Renal cortex interstitium (tissue), 11 donors: Measurements from ENCODE around the gene TECPR2. TPM values are rescaled to one million over a fixed set of nuclear protein-coding genes. Genes with fewer than 3 reads are reported as not detected.
A peak's percentile ranks its signal among the peaks of the same experiment; 100 is the strongest.
"Not testable (repeated sequence)": the region's sequence is repeated elsewhere in the genome, so short reads cannot be mapped to it uniquely, and the experiment has no call there.

Experiments used
- DNase-seq, 11 donors: peaks; one replicate each; pipeline ENCODE4 v3.0.0-alpha.2; 2013; ENCODE audit warnings: low read depth in 9 of 11, low spot score in 4 of 11; ENCODE audit errors: extremely low read depth in 1 of 11
- polyA plus RNA-seq, 3 donors: library from polyadenylated mRNA; unstranded; fragments of 120-200 nt; gene quantifications; one replicate each; pipeline ENCODE4 v1.2.1, GENCODE V29; 2013; ENCODE audit not compliant: insufficient read length in 3 of 3

The TECPR2 gene
- polyA plus RNA-seq, 3 donors: 14.7 to 19.6 (median 16.8) TPM

GRCh38 chr14:102537981-102538601, 175.3 kb downstream of the TECPR2 start:
- no peak for DNase-seq

- no peak for DNase-seq
Measured at GRCh38 chr14:102538602-102539543, 176.1 kb downstream of the TECPR2 start.

- peak in 5 of 11 donors; percentile 45 to 84 (median 72) for DNase-seq
Measured at GRCh38 chr14:102539544-102540314, 177.0 kb downstream of the TECPR2 start.

- DNase-seq: peak in 2 of 11 donors; percentile 41 to 54
Measured at GRCh38 chr14:102540315-102541028, 177.7 kb downstream of the TECPR2 start.

- not testable (repeated sequence) for DNase-seq
Measured at GRCh38 chr14:102541029-102541491, 178.3 kb downstream of the TECPR2 start.

GRCh38 chr14:102541771-102542170, 179.0 kb downstream of the TECPR2 start:
- no peak for DNase-seq

GRCh38 chr14:102544046-102544746, 181.5 kb downstream of the TECPR2 start:
- peak in 1 of 11 donors; percentile 20 for DNase-seq

- no peak for DNase-seq
Measured at GRCh38 chr14:102544747-102545460, 182.2 kb downstream of the TECPR2 start.

- peak in 1 of 11 donors; percentile 25 for DNase-seq
Measured at GRCh38 chr14:102545461-102546265, 182.9 kb downstream of the TECPR2 start.

- no peak for DNase-seq
Measured at GRCh38 chr14:102548616-102549240, 186.0 kb downstream of the TECPR2 start.

GRCh38 chr14:102550927-102551401, 188.2 kb downstream of the TECPR2 start:
- DNase-seq: not testable (repeated sequence)

Other genes with a start within 250 kb of the TECPR2 start
- 10 to 100 TPM; 28.3 to 31.1 (median 30.4) TPM for gene WDR20, start 223.0 kb upstream of the TECPR2 start, polyA plus RNA-seq
- gene MOK, start 57.8 kb upstream of the TECPR2 start, polyA plus RNA-seq: 10 to 100 TPM; 27.2 to 39.3 (median 28.0) TPM
- gene ZNF839, start 43.2 kb upstream of the TECPR2 start, polyA plus RNA-seq: 10 to 100 TPM; 14.6 to 22.3 (median 15.1) TPM
- gene CINP, start 51 bp upstream of the TECPR2 start, polyA plus RNA-seq: 10 to 100 TPM; 31.6 to 41.9 (median 35.6) TPM
- 1 to 10 TPM; 4.7 to 7.5 (median 5.3) TPM for gene ANKRD9, start 146.8 kb downstream of the TECPR2 start, polyA plus RNA-seq
- gene RCOR1, start 229.7 kb downstream of the TECPR2 start, polyA plus RNA-seq: 10 to 100 TPM; 35.8 to 43.1 (median 38.0) TPM